GM20000 (cell line): ENCODE data around the gene MAP3K1.

Experiments used
- DNase-seq: peaks from one replicate; pipeline ENCODE4 v3.0.0; 2012; ENCODE audit warnings: low spot score
- CTCF ChIP-seq: IDR thresholded peaks from 2 replicates; pipeline ENCODE4 v1.5.1; 2012; ENCODE audit warnings: mild to moderate bottlenecking, control low read depth; ENCODE audit errors: extremely low read depth, missing control alignments

Gene MAP3K1

DNA sequence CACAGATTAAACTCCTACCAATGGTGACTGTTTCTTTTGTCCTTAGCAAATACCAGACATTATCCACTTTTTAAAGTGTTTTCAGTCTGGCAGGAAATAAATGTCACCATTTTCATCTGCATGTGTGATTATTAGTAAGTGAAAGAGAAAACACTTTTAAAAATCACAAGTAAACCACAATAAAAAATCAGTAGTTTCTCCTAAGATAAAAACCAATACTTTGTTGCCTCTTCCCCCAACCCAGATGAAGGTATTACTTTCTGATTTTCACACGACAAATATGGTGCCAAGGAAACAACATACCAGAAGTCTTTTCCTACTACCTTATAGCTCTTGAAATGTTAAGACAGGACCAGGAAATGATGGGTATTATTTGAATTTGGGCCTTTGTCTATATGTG is 11.5 kb upstream of the MAP3K1 start:
- TF ChIP-seq CTCF, result no peak
- no peak for DNase-seq

DNA sequence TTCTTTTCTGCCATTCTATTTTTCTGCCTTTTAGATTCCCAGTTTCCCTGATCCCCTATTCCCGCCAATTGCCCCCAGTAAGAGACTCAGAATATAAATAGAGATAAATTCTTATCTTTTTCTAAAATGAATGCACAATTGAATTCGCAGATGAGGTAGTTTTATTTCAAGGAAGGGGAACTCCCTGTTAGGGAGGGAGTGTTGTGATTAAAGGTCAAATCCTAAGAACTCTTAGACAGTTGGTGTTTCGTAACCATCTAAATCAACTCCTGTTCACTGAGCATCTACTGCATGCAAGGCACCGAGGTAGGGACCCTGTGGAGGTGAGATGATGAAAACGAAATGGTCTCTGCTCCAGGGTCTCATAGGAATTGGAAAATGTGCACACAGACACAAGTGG is 7.7 kb upstream of the MAP3K1 start:
- TF ChIP-seq CTCF, result no peak
- no peak for DNase-seq

DNA sequence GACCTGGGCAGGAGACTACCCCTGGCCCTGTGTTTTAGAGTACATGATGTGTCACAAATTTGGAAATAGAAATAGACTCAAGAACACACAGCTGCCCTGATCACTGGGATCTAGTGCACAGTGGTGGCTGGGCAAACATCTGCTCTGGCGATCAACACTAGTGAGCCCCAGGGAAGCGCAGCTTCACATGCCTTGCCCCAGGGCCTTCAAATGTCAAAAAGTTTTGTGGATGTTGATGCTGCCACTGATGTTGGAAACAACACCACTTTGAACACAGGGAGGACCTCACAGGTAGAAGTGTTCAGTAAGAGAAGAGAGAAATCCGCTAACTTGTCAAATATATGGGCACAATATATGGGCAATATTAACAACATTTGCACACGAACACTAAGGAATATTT is 7.1 kb upstream of the MAP3K1 start:
- no peak for DNase-seq
- TF ChIP-seq CTCF, result no peak

GRCh38 chr5:56810826-56811225 is 4.5 kb upstream of the MAP3K1 start:
- TF ChIP-seq CTCF, result no peak
- DNase-seq, result no peak

GRCh38 chr5:56812110-56812509 is 3.2 kb upstream of the MAP3K1 start:
- DNase-seq, result no peak
- TF ChIP-seq CTCF, result no peak

DNA sequence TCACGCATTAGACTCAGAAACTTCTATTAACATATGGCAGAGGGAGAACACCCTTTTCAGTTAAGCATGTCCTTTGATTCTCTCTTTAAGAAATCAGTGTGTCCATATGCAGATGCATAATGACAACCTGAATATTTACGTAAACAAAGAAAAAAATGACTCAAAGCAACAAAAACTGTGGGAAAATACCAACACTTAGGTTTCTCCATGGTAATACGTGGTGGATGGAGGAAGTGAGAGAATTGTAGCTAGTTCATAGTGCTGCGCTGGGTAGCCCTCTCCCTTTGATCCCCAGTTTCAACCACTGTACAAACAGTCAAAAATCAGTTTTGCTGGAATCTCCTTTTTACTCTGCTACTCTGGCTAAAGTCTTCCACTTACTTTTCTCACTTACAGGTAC is 2.0 kb upstream of the MAP3K1 start:
- DNase-seq, result no peak
- TF ChIP-seq CTCF, result no peak

- no peak for TF ChIP-seq CTCF
- no peak for DNase-seq
Measured at GRCh38 chr5:56814361-56814962, 887 bp upstream of the MAP3K1 start.
